ENCODE results near the gene LCP1.

DNA sequence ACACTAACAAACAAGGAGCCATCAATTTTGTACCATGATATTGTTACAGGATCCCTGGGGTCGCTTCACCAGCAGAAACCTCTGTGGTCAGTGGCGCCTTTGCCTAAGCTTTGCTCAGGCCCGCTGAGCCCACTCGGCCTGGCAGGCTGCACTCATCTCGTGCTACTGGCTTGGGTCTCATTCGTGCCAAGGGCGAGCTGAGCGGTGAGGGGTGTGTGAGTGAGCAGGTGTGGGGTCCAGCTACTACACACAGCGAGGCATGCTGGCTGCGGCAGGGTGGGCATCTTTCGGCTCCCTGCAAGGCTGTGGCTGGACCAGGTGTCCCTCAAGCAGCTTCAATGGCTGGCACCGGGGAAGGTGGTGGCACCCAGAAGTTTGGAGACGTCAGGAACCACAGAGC, 96.2 kb downstream of the LCP1 start:
- TF ChIP-seq ZNF695 (CRISPR knock-in tag; IDR thresholded peaks at IDR 0.05) (no peak), TOE1 (IDR thresholded peaks at IDR 0.05; ENCODE audit: borderline replicate concordance) (no peak), TOE1 (CRISPR knock-in tag; IDR thresholded peaks at IDR 0.05; ENCODE audit: borderline replicate concordance, low read depth) (no peak), CTCF (IDR thresholded peaks at IDR 0.05 in 2 of 3, conservative IDR thresholded peaks at IDR 0.05 in 1 of 3; ENCODE audit: insufficient read depth in 2 of 3, low read depth in 1 of 3, low read length in 3 of 3) (no peak), EGR1 (conservative IDR thresholded peaks at IDR 0.05) (no peak), RAD51 (IDR thresholded peaks at IDR 0.05; ENCODE audit: borderline replicate concordance, low read depth) (no peak), CBX2 (IDR thresholded peaks at IDR 0.05; ENCODE audit: insufficient read depth, low read length, poor library complexity, severe bottlenecking) (no peak), FOS (IDR thresholded peaks at IDR 0.05; ENCODE audit: extremely low read depth, insufficient read length) (no peak), NCOA1 (IDR thresholded peaks at IDR 0.05; ENCODE audit: low read depth) (no peak), RBM22 (IDR thresholded peaks at IDR 0.05; ENCODE audit: low read depth, low read length, poor library complexity, severe bottlenecking) (no peak), NCOA6 (IDR thresholded peaks at IDR 0.05) (no peak)
- TF ChIP-seq, protein P1, sequence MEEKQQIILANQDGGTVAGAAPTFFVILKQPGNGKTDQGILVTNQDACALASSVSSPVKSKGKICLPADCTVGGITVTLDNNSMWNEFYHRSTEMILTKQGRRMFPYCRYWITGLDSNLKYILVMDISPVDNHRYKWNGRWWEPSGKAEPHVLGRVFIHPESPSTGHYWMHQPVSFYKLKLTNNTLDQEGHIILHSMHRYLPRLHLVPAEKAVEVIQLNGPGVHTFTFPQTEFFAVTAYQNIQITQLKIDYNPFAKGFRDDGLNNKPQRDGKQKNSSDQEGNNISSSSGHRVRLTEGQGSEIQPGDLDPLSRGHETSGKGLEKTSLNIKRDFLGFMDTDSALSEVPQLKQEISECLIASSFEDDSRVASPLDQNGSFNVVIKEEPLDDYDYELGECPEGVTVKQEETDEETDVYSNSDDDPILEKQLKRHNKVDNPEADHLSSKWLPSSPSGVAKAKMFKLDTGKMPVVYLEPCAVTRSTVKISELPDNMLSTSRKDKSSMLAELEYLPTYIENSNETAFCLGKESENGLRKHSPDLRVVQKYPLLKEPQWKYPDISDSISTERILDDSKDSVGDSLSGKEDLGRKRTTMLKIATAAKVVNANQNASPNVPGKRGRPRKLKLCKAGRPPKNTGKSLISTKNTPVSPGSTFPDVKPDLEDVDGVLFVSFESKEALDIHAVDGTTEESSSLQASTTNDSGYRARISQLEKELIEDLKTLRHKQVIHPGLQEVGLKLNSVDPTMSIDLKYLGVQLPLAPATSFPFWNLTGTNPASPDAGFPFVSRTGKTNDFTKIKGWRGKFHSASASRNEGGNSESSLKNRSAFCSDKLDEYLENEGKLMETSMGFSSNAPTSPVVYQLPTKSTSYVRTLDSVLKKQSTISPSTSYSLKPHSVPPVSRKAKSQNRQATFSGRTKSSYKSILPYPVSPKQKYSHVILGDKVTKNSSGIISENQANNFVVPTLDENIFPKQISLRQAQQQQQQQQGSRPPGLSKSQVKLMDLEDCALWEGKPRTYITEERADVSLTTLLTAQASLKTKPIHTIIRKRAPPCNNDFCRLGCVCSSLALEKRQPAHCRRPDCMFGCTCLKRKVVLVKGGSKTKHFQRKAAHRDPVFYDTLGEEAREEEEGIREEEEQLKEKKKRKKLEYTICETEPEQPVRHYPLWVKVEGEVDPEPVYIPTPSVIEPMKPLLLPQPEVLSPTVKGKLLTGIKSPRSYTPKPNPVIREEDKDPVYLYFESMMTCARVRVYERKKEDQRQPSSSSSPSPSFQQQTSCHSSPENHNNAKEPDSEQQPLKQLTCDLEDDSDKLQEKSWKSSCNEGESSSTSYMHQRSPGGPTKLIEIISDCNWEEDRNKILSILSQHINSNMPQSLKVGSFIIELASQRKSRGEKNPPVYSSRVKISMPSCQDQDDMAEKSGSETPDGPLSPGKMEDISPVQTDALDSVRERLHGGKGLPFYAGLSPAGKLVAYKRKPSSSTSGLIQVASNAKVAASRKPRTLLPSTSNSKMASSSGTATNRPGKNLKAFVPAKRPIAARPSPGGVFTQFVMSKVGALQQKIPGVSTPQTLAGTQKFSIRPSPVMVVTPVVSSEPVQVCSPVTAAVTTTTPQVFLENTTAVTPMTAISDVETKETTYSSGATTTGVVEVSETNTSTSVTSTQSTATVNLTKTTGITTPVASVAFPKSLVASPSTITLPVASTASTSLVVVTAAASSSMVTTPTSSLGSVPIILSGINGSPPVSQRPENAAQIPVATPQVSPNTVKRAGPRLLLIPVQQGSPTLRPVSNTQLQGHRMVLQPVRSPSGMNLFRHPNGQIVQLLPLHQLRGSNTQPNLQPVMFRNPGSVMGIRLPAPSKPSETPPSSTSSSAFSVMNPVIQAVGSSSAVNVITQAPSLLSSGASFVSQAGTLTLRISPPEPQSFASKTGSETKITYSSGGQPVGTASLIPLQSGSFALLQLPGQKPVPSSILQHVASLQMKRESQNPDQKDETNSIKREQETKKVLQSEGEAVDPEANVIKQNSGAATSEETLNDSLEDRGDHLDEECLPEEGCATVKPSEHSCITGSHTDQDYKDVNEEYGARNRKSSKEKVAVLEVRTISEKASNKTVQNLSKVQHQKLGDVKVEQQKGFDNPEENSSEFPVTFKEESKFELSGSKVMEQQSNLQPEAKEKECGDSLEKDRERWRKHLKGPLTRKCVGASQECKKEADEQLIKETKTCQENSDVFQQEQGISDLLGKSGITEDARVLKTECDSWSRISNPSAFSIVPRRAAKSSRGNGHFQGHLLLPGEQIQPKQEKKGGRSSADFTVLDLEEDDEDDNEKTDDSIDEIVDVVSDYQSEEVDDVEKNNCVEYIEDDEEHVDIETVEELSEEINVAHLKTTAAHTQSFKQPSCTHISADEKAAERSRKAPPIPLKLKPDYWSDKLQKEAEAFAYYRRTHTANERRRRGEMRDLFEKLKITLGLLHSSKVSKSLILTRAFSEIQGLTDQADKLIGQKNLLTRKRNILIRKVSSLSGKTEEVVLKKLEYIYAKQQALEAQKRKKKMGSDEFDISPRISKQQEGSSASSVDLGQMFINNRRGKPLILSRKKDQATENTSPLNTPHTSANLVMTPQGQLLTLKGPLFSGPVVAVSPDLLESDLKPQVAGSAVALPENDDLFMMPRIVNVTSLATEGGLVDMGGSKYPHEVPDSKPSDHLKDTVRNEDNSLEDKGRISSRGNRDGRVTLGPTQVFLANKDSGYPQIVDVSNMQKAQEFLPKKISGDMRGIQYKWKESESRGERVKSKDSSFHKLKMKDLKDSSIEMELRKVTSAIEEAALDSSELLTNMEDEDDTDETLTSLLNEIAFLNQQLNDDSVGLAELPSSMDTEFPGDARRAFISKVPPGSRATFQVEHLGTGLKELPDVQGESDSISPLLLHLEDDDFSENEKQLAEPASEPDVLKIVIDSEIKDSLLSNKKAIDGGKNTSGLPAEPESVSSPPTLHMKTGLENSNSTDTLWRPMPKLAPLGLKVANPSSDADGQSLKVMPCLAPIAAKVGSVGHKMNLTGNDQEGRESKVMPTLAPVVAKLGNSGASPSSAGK (IDR thresholded peaks at IDR 0.05): no peak

All from K562 (cell line).